K562 (cell line): ENCODE measurements around the gene ATP5F1D. TPM values are rescaled to one million over a fixed set of nuclear protein-coding genes. Genes with fewer than 3 reads are reported as not detected.

Experiments used
- CBFB ChIP-seq: sonication (generic); formaldehyde crosslinking; IDR thresholded peaks from 2 replicates; pipeline ENCODE4 v1.4.0; 2020; ENCODE audit warnings: mild to moderate bottlenecking, missing genetic modification reagents
- CBX2 ChIP-seq: fragments of 200-600 bp; sonication (generic); IDR thresholded peaks from one replicate; pipeline ENCODE4 v1.6.1; 2012; ENCODE audit warnings: mild to moderate bottlenecking, low read length, inconsistent platforms; ENCODE audit not compliant: insufficient read depth, poor library complexity, severe bottlenecking
- EGR1 ChIP-seq: fragments of 450-650 bp; conservative IDR thresholded peaks from 2 replicates; pipeline ENCODE4 v1.6.1; 2017; ENCODE audit warnings: mild to moderate bottlenecking
- HDAC1 ChIP-seq, 2 experiments: fragments of 450-650 bp; IDR thresholded peaks; 2 replicates each; pipeline ENCODE4 v1.6.1; 2016 to 2017; ENCODE audit warnings: inconsistent platforms in 1 of 2, mild to moderate bottlenecking in 1 of 2, moderate library complexity in 1 of 2
- HEY1 ChIP-seq: fragments of 250-450 bp; sonication (Bioruptor Pico); IDR thresholded peaks from 2 replicates; pipeline ENCODE4 v1.5.0; 2020; ENCODE audit warnings: mild to moderate bottlenecking, moderate library complexity, borderline replicate concordance
- HIVEP1 ChIP-seq: fragments of 250-450 bp; sonication (Bioruptor Pico); IDR thresholded peaks from 2 replicates; pipeline ENCODE4 v1.4.0; 2020; ENCODE audit warnings: mild to moderate bottlenecking
- HLTF ChIP-seq: fragments of 450-650 bp; IDR thresholded peaks from 2 replicates; pipeline ENCODE4 v1.6.1; 2016
- KDM4B ChIP-seq, 2 experiments: fragments of 450-650 bp in 1 of 2; sonication (generic) in 1 of 2; IDR thresholded peaks; 2 replicates each; pipeline ENCODE4 v1.6.1; 2016 to 2017; ENCODE audit warnings: borderline replicate concordance in 2 of 2, antibody characterized with exemption in 1 of 2, low read depth in 1 of 2, mild to moderate bottlenecking in 1 of 2
- MAZ ChIP-seq, 2 experiments: fragments of 450-650 bp in 1 of 2; sonication (generic) in 1 of 2; formaldehyde crosslinking; IDR thresholded peaks in 1 of 2; conservative IDR thresholded peaks in 1 of 2; 2 replicates each; pipeline versions ENCODE4 v1.4.0 to v1.5.0; 2020; ENCODE audit warnings: mild to moderate bottlenecking in 1 of 2, missing genetic modification reagents in 1 of 2
- NFRKB ChIP-seq: fragments of 450-650 bp; IDR thresholded peaks from 2 replicates; pipeline ENCODE4 v1.6.1; 2016; ENCODE audit warnings: low read depth
- PHF8 ChIP-seq: fragments of 200-600 bp; sonication (generic); IDR thresholded peaks from 2 replicates; pipeline ENCODE4 v1.6.1; 2012; ENCODE audit warnings: mixed run types, mild to moderate bottlenecking, inconsistent platforms, low read length, moderate library complexity, borderline replicate concordance
- POLR2B ChIP-seq: fragments of 450-650 bp; IDR thresholded peaks from 2 replicates; pipeline ENCODE4 v1.6.1; 2018; ENCODE audit warnings: low read depth; ENCODE audit not compliant: partially characterized antibody
- SUPT5H ChIP-seq: fragments of 450-650 bp; IDR thresholded peaks from 2 replicates; pipeline ENCODE4 v1.6.1; 2016
- ZBTB7A ChIP-seq: IDR thresholded peaks from 2 replicates; pipeline ENCODE4 v1.6.1; 2011; ENCODE audit warnings: low read depth, mild to moderate bottlenecking, low read length, moderate library complexity, borderline replicate concordance; ENCODE audit not compliant: control insufficient read depth
- polyA plus RNA-seq, 8 experiments: library from polyadenylated mRNA; depleted of rRNA in 4 of 8; stranded (reverse) in 5 of 8; unstranded in 3 of 8; fragments of >200 nt; fragmentation: Nextera tagmentation in 2 of 8; fragmentation: Illumina TruSeq in 1 of 8; extraction: Ambion mirVana in 2 of 8; extraction: Trizol in 1 of 8; gene quantifications; 2 replicates each; pipeline versions ENCODE4 v1.2.1 to v1.2.3, GENCODE V29; 2011 to 2014; ENCODE audit warnings: inconsistent platforms in 1 of 8, missing spikeins in 1 of 8
- total RNA-seq, 7 experiments: library from RNA; depleted of rRNA in 6 of 7; stranded (reverse); fragments of >200 nt in 6 of 7; fragmentation: Illumina TruSeq in 2 of 7; extraction: Trizol in 2 of 7; gene quantifications; 2 replicates each; pipeline versions ENCODE4 v1.2.1 to v1.2.3, GENCODE V29; 2011 to 2021; ENCODE audit warnings: low replicate concordance in 1 of 7
- TF ChIP-seq, protein P1 (sequence below): fragments of 450-650 bp; IDR thresholded peaks from 2 replicates; pipeline ENCODE4 v1.7.1; 2018; ENCODE audit warnings: mild to moderate bottlenecking, low read depth; ENCODE audit not compliant: partially characterized antibody
- TF ChIP-seq, protein P2 (sequence below): sonication (generic); formaldehyde crosslinking; IDR thresholded peaks from 2 replicates; pipeline ENCODE4 v1.8.0; 2023; ENCODE audit warnings: mild to moderate bottlenecking, missing genetic modification reagents
- TF ChIP-seq, protein P3 (sequence below): sonication (generic); formaldehyde crosslinking; IDR thresholded peaks from 2 replicates; pipeline ENCODE4 v1.8.0; 2022; ENCODE audit warnings: mild to moderate bottlenecking, missing genetic modification reagents
- TF ChIP-seq, protein P4 (sequence below): fragments of 250-450 bp; sonication (Bioruptor Pico); IDR thresholded peaks from 2 replicates; pipeline ENCODE4 v1.4.0; 2020; ENCODE audit warnings: mild to moderate bottlenecking, moderate library complexity

ATP5F1D gene
- total and polyA plus RNA-seq, 9 of the 15 experiments (the other 6 are each of a cell fraction or from before 2014, with no cell fraction given), result 3.9 to 409 (median 36.8) TPM

DNA sequence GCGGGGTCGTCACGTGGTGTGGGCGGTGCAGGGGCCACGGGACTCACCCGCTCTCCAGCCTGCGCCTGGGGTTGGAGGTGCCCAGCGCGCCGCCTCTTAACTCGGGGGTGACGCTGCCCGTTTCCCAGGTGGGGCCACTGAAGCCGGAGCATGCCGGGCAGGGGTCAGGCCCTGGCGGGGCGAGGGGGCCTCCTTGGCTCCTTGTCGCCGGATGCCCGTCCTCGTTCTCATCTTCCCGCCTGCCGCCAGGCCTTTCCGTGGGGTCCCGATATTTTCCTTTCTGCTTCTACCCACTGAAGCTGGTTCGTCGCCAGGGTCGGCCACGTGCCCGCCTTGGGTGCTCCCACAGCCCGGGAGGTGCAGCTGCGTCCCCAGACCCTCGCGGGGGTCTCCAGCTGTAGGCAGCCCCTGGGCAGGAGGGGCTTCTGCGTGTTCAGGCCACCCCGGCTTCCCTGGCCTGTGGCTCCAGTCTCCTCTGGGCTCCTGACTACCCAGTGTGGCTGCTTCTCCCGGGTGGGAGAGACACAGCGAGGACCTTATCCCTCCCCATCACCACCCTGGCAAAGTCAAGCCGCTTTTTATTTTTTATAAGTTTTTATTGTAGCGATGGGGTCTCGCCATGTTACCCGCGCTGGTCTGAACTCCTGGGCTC lies 34.6 kb downstream of the ATP5F1D start (continued):
- TF ChIP-seq, protein P1, sequence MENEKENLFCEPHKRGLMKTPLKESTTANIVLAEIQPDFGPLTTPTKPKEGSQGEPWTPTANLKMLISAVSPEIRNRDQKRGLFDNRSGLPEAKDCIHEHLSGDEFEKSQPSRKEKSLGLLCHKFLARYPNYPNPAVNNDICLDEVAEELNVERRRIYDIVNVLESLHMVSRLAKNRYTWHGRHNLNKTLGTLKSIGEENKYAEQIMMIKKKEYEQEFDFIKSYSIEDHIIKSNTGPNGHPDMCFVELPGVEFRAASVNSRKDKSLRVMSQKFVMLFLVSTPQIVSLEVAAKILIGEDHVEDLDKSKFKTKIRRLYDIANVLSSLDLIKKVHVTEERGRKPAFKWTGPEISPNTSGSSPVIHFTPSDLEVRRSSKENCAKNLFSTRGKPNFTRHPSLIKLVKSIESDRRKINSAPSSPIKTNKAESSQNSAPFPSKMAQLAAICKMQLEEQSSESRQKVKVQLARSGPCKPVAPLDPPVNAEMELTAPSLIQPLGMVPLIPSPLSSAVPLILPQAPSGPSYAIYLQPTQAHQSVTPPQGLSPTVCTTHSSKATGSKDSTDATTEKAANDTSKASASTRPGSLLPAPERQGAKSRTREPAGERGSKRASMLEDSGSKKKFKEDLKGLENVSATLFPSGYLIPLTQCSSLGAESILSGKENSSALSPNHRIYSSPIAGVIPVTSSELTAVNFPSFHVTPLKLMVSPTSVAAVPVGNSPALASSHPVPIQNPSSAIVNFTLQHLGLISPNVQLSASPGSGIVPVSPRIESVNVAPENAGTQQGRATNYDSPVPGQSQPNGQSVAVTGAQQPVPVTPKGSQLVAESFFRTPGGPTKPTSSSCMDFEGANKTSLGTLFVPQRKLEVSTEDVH, result no peak
- TF ChIP-seq HIVEP1 (CRISPR knock-in tag), result 0 out of 2 replicates have a peak, but pooled peaks have one; percentile 33
- TF ChIP-seq, protein P2, sequence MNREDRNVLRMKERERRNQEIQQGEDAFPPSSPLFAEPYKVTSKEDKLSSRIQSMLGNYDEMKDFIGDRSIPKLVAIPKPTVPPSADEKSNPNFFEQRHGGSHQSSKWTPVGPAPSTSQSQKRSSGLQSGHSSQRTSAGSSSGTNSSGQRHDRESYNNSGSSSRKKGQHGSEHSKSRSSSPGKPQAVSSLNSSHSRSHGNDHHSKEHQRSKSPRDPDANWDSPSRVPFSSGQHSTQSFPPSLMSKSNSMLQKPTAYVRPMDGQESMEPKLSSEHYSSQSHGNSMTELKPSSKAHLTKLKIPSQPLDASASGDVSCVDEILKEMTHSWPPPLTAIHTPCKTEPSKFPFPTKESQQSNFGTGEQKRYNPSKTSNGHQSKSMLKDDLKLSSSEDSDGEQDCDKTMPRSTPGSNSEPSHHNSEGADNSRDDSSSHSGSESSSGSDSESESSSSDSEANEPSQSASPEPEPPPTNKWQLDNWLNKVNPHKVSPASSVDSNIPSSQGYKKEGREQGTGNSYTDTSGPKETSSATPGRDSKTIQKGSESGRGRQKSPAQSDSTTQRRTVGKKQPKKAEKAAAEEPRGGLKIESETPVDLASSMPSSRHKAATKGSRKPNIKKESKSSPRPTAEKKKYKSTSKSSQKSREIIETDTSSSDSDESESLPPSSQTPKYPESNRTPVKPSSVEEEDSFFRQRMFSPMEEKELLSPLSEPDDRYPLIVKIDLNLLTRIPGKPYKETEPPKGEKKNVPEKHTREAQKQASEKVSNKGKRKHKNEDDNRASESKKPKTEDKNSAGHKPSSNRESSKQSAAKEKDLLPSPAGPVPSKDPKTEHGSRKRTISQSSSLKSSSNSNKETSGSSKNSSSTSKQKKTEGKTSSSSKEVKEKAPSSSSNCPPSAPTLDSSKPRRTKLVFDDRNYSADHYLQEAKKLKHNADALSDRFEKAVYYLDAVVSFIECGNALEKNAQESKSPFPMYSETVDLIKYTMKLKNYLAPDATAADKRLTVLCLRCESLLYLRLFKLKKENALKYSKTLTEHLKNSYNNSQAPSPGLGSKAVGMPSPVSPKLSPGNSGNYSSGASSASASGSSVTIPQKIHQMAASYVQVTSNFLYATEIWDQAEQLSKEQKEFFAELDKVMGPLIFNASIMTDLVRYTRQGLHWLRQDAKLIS (CRISPR knock-in tag), result 0 out of 2 replicates have a peak, but pooled peaks have one; percentile 79
- TF ChIP-seq NFRKB, result 0 out of 2 replicates have a peak, but pooled peaks have one; percentile 22
- 0 out of 4 replicates have a peak, but pooled peaks of 1 of the 2 experiments have one; percentile 75 for TF ChIP-seq KDM4B (IDR thresholded peaks at IDR 0.05; ENCODE audit: borderline replicate concordance in 2 of 2, low read depth in 1 of 2)
- TF ChIP-seq HEY1 (CRISPR knock-in tag), result no peak
- peak; percentile 100 for TF ChIP-seq EGR1
- TF ChIP-seq, protein P3, sequence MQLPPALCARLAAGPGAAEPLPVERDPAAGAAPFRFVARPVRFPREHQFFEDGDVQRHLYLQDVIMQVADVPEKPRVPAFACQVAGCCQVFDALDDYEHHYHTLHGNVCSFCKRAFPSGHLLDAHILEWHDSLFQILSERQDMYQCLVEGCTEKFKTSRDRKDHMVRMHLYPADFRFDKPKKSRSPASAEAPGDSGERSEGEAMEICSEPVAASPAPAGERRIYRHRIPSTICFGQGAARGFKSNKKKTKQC (CRISPR knock-in tag), result peak; percentile 11; the same call in 1 of the 2 replicates
- peak in 1 of 2 experiments; percentile 29; a peak in 2 of 4 replicates for TF ChIP-seq MAZ (CRISPR knock-in tag; conservative IDR thresholded peaks at IDR 0.05 in 1 of 2, IDR thresholded peaks at IDR 0.05 in 1 of 2)
- TF ChIP-seq POLR2B, result peak; percentile 34
- TF ChIP-seq, protein P4, sequence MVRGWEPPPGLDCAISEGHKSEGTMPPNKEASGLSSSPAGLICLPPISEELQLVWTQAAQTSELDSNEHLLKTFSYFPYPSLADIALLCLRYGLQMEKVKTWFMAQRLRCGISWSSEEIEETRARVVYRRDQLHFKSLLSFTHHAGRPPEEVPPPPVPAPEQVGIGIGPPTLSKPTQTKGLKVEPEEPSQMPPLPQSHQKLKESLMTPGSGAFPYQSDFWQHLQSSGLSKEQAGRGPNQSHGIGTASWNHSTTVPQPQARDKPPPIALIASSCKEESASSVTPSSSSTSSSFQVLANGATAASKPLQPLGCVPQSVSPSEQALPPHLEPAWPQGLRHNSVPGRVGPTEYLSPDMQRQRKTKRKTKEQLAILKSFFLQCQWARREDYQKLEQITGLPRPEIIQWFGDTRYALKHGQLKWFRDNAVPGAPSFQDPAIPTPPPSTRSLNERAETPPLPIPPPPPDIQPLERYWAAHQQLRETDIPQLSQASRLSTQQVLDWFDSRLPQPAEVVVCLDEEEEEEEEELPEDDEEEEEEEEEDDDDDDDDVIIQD, result peak; percentile 40; the same call in 1 of the 2 replicates
- TF ChIP-seq HDAC1 (IDR thresholded peaks at IDR 0.05), result peak in 1 of 2 experiments; percentile 87; a peak in 1 of 4 replicates
- TF ChIP-seq HLTF, result 0 out of 2 replicates have a peak, but pooled peaks have one; percentile 60
- TF ChIP-seq CBX2, result no peak
- TF ChIP-seq ZBTB7A, result peak; percentile 81
- TF ChIP-seq PHF8, result peak; percentile 25; the same call in 1 of the 2 replicates
- peak; percentile 28; the same call in 1 of the 2 replicates for TF ChIP-seq CBFB (CRISPR knock-in tag)
- TF ChIP-seq SUPT5H, result peak; percentile 63
